ENCODE results near the gene UGT1A7. TPM values are rescaled to one million over a fixed set of nuclear protein-coding genes. Genes with fewer than 3 reads are reported as not detected.

The UGT1A7 gene
- total and polyA plus RNA-seq, 4 donors: not detected

- no peaks in the 10 kb centered on the region for H3K36me3 ChIP-seq (ENCODE audit: control insufficient read depth, insufficient read depth, low read length)
- H3K4me1 ChIP-seq (ENCODE audit: control insufficient read depth, insufficient read depth, low read length): peaks cover 3% of the 10 kb centered on the region
- H3K9me3 ChIP-seq (ENCODE audit: control insufficient read depth, insufficient read depth, low read length): no peaks in the 10 kb centered on the region
- no peak overlapping the region for H3K4me3 ChIP-seq (ENCODE audit: low read depth, low read length)
- H3K27ac ChIP-seq (ENCODE audit: low read depth, low read length): no peak overlapping the region
- DNase-seq (ENCODE audit: low read depth in 4 of 6, low spot score in 6 of 6): no peak
- 86% methylated on average over 1 of the region's 7 CpGs for WGBS (ENCODE audit: insufficient coverage)
- H3K27me3 ChIP-seq (ENCODE audit: control insufficient read depth, insufficient read depth, low read length): no peaks in the 10 kb centered on the region
These were observed 74.9 kb downstream of the UGT1A7 start for GRCh38 chr2:233756429-233757081.

DNA sequence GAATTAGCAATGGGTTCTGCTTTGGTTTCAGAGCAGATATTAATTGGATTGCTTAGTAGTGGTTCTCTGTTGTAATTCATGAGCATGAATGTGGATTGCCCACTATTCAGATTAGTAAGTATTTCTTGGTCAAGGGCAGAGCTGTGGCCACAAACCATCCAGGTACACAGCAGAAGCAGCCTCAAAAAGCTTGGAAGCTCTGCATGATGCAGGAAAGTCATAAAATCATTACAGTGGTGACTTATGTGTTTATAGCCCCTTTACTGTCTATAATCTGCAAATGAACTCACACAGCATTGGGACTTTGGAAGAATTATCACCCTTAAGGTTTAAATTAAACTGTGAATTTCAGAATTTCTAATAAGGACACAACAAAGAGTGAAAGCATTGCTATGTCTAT, 76.4 kb downstream of the UGT1A7 start:
- no peak for DNase-seq (ENCODE audit: low read depth in 4 of 6, low spot score in 6 of 6)
- Histone ChIP-seq H3K36me3 (ENCODE audit: control insufficient read depth, insufficient read depth, low read length) (no peaks in the 10 kb centered on the region), H3K4me3 (ENCODE audit: low read depth, low read length) (no peak overlapping the region), H3K4me1 (ENCODE audit: control insufficient read depth, insufficient read depth, low read length) (peaks cover 3% of the 10 kb centered on the region), H3K27ac (ENCODE audit: low read depth, low read length) (no peak overlapping the region), H3K27me3 (ENCODE audit: control insufficient read depth, insufficient read depth, low read length) (no peaks in the 10 kb centered on the region), H3K9me3 (ENCODE audit: control insufficient read depth, insufficient read depth, low read length) (no peaks in the 10 kb centered on the region)

DNA sequence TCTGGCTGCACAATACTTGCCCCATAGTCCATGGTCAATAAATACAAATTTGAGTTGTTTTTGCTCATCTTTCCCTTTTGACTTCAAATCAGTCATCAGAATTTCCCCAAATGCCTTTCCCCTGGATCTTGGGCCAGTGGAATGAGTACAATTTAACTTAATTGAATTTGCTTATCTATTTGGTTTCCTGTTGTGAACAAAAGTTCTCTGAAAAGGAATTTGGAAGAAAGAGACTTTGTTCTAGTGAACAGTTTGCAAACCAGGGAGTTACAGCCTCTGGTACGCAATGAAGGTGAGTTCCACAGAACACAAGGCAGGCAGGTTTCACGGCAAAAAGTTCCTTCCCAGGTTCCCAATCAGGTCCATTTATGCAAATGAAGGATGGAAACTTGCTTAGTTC, 77.1 kb downstream of the UGT1A7 start:
- Histone ChIP-seq H3K9me3 (ENCODE audit: control insufficient read depth, insufficient read depth, low read length) (no peaks in the 10 kb centered on the region), H3K36me3 (ENCODE audit: control insufficient read depth, insufficient read depth, low read length) (no peaks in the 10 kb centered on the region), H3K4me3 (ENCODE audit: low read depth, low read length) (no peak overlapping the region), H3K27ac (ENCODE audit: low read depth, low read length) (no peak overlapping the region), H3K27me3 (ENCODE audit: control insufficient read depth, insufficient read depth, low read length) (no peaks in the 10 kb centered on the region), H3K4me1 (ENCODE audit: control insufficient read depth, insufficient read depth, low read length) (peaks cover 3% of the 10 kb centered on the region)
- 100% methylated on average over 1 of the region's 2 CpGs for WGBS (ENCODE audit: insufficient coverage)
- no peak for DNase-seq (ENCODE audit: low read depth in 4 of 6, low spot score in 6 of 6)

DNA sequence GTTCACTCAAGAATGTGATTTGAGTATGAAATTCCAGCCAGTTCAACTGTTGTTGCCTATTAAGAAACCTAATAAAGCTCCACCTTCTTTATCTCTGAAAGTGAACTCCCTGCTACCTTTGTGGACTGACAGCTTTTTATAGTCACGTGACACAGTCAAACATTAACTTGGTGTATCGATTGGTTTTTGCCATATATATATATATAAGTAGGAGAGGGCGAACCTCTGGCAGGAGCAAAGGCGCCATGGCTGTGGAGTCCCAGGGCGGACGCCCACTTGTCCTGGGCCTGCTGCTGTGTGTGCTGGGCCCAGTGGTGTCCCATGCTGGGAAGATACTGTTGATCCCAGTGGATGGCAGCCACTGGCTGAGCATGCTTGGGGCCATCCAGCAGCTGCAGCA, 78.3 kb downstream of the UGT1A7 start, which contains the start of gene UGT1A1:
Gene UGT1A1 (plus strand): TSS at position 228 of the 400 bp plus-strand sequence. CDS start 18 bp downstream, at position 246.
- WGBS (ENCODE audit: insufficient coverage): 98% methylated on average over 4 of the region's 6 CpGs
- H3K9me3 ChIP-seq (ENCODE audit: control insufficient read depth, insufficient read depth, low read length): no peaks in the 10 kb centered on the region
- DNase-seq (ENCODE audit: low read depth in 4 of 6, low spot score in 6 of 6): no peak
- no peaks in the 10 kb centered on the region for H3K27me3 ChIP-seq (ENCODE audit: control insufficient read depth, insufficient read depth, low read length)
- no peak within 1 kb of the TSS for H3K4me3 ChIP-seq (ENCODE audit: low read depth, low read length)
- peaks cover 3% of the 10 kb centered on the region for H3K4me1 ChIP-seq (ENCODE audit: control insufficient read depth, insufficient read depth, low read length)
- no peaks in the 10 kb centered on the region for H3K36me3 ChIP-seq (ENCODE audit: control insufficient read depth, insufficient read depth, low read length)
- H3K27ac ChIP-seq (ENCODE audit: low read depth, low read length): no peak within 1 kb of the TSS

- Histone ChIP-seq H3K9me3 (ENCODE audit: control insufficient read depth, insufficient read depth, low read length) (no peaks in the 10 kb centered on the region), H3K36me3 (ENCODE audit: control insufficient read depth, insufficient read depth, low read length) (no peaks in the 10 kb centered on the region), H3K4me1 (ENCODE audit: control insufficient read depth, insufficient read depth, low read length) (peaks cover 3% of the 10 kb centered on the region), H3K27me3 (ENCODE audit: control insufficient read depth, insufficient read depth, low read length) (no peaks in the 10 kb centered on the region), H3K4me3 (ENCODE audit: low read depth, low read length) (no peak overlapping the region), H3K27ac (ENCODE audit: low read depth, low read length) (no peak overlapping the region)
- 86% methylated on average over 1 of the region's 4 CpGs for WGBS (ENCODE audit: insufficient coverage)
- no peak for DNase-seq (ENCODE audit: low read depth in 4 of 6, low spot score in 6 of 6)
These were observed 79.5 kb downstream of the UGT1A7 start for GRCh38 chr2:233761040-233761769.

DNA sequence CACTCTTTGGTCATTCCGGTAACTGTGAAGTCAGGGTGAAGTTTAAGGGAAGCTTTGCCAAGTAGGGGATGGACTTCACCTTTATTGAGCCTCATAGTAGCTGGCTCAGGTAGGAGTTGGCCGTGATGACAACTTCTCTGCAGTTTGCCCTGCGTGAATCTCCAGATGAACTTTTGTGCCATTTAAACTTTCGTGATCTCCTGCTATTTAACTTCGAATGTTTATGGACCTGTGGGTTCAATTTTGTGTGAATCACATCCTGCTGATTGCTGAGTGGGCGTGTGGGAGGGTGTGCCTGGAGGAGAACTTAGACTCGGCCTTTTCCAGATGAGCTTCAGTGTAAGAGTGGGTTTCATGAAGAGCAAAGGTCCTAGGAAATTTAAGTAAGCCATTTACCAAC, 82.6 kb downstream of the UGT1A7 start:
- Histone ChIP-seq H3K36me3 (ENCODE audit: control insufficient read depth, insufficient read depth, low read length) (no peaks in the 10 kb centered on the region), H3K4me1 (ENCODE audit: control insufficient read depth, insufficient read depth, low read length) (peaks cover 3% of the 10 kb centered on the region), H3K9me3 (ENCODE audit: control insufficient read depth, insufficient read depth, low read length) (no peaks in the 10 kb centered on the region), H3K27me3 (ENCODE audit: control insufficient read depth, insufficient read depth, low read length) (no peaks in the 10 kb centered on the region), H3K4me3 (ENCODE audit: low read depth, low read length) (no peak overlapping the region), H3K27ac (ENCODE audit: low read depth, low read length) (no peak overlapping the region)
- WGBS (ENCODE audit: insufficient coverage): 88% methylated on average over 7 of the region's 7 CpGs
- no peak for DNase-seq (ENCODE audit: low read depth in 4 of 6, low spot score in 6 of 6)

DNA sequence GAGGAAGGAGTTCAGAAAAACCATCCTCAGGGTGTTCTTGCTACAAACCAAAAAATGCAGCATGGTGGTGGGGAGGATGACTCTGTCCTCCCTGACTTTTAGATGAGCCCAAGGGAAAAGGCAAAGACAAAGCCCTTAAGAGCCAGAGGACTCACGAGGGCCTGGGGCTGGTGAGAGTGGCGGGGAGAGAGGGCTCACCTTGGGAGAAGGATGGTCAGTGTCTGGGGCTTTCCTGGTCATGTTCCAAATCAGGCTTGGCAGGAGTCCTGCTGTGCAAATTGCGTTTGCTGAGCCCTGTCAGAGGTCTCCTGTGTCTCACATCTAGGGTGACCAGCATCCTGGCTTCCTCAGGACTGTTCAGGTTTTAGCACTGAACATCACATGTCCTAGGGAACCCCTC, 83.1 kb downstream of the UGT1A7 start:
- DNase-seq (ENCODE audit: low read depth in 4 of 6, low spot score in 6 of 6): no peak
- H3K27me3 ChIP-seq (ENCODE audit: control insufficient read depth, insufficient read depth, low read length): no peaks in the 10 kb centered on the region
- H3K4me1 ChIP-seq (ENCODE audit: control insufficient read depth, insufficient read depth, low read length): peaks cover 3% of the 10 kb centered on the region
- no peaks in the 10 kb centered on the region for H3K36me3 ChIP-seq (ENCODE audit: control insufficient read depth, insufficient read depth, low read length)
- H3K4me3 ChIP-seq (ENCODE audit: low read depth, low read length): no peak overlapping the region
- H3K27ac ChIP-seq (ENCODE audit: low read depth, low read length): no peak overlapping the region
- H3K9me3 ChIP-seq (ENCODE audit: control insufficient read depth, insufficient read depth, low read length): no peaks in the 10 kb centered on the region
- WGBS (ENCODE audit: insufficient coverage): 76% methylated on average over 3 of the region's 3 CpGs

GRCh38 chr2:233766416-233766815, 84.7 kb downstream of the UGT1A7 start:
- Histone ChIP-seq H3K4me3 (ENCODE audit: low read depth, low read length) (no peak overlapping the region), H3K27ac (ENCODE audit: low read depth, low read length) (no peak overlapping the region), H3K27me3 (ENCODE audit: control insufficient read depth, insufficient read depth, low read length) (no peaks in the 10 kb centered on the region), H3K4me1 (ENCODE audit: control insufficient read depth, insufficient read depth, low read length) (no peaks in the 10 kb centered on the region), H3K36me3 (ENCODE audit: control insufficient read depth, insufficient read depth, low read length) (no peaks in the 10 kb centered on the region), H3K9me3 (ENCODE audit: control insufficient read depth, insufficient read depth, low read length) (no peaks in the 10 kb centered on the region)
- 73% methylated on average over 3 of the region's 4 CpGs for WGBS (ENCODE audit: insufficient coverage)
- no peak for DNase-seq (ENCODE audit: low read depth in 4 of 6, low spot score in 6 of 6)

- DNase-seq (ENCODE audit: low read depth in 4 of 6, low spot score in 6 of 6): no peak
- no peak overlapping the region for H3K27ac ChIP-seq (ENCODE audit: low read depth, low read length)
- H3K4me3 ChIP-seq (ENCODE audit: low read depth, low read length): no peak overlapping the region
- no peaks in the 10 kb centered on the region for H3K4me1 ChIP-seq (ENCODE audit: control insufficient read depth, insufficient read depth, low read length)
- H3K36me3 ChIP-seq (ENCODE audit: control insufficient read depth, insufficient read depth, low read length): no peaks in the 10 kb centered on the region
- H3K27me3 ChIP-seq (ENCODE audit: control insufficient read depth, insufficient read depth, low read length): no peaks in the 10 kb centered on the region
- no peaks in the 10 kb centered on the region for H3K9me3 ChIP-seq (ENCODE audit: control insufficient read depth, insufficient read depth, low read length)
- 31% methylated on average over 4 of the region's 4 CpGs for WGBS (ENCODE audit: insufficient coverage)
These were observed 86.4 kb downstream of the UGT1A7 start for GRCh38 chr2:233768076-233768475.

DNA sequence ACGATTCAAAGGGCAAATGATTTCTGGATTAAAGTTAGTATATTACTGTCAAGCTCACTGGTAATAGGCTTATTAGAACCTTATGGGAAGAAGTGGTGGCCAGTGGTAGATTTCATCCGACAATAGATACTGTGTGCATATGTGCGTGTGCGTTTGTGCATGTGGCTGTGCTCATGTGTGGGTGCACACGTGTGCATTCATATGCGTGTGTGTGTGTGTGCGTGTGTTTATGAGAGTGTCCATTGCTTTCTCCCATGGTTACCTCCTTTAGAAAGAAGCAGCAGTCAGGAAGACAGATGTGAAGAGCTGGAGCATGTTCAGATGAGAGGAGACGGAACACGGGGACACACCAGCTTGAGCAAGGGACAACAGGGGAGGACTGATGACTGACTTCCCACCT, 87.6 kb downstream of the UGT1A7 start:
- no peaks in the 10 kb centered on the region for H3K9me3 ChIP-seq (ENCODE audit: control insufficient read depth, insufficient read depth, low read length)
- H3K4me1 ChIP-seq (ENCODE audit: control insufficient read depth, insufficient read depth, low read length): no peaks in the 10 kb centered on the region
- no peak for DNase-seq (ENCODE audit: low read depth in 4 of 6, low spot score in 6 of 6)
- WGBS (ENCODE audit: insufficient coverage): 96% methylated on average over 9 of the region's 9 CpGs
- H3K27me3 ChIP-seq (ENCODE audit: control insufficient read depth, insufficient read depth, low read length): no peaks in the 10 kb centered on the region
- H3K4me3 ChIP-seq (ENCODE audit: low read depth, low read length): no peak overlapping the region
- no peak overlapping the region for H3K27ac ChIP-seq (ENCODE audit: low read depth, low read length)
- no peaks in the 10 kb centered on the region for H3K36me3 ChIP-seq (ENCODE audit: control insufficient read depth, insufficient read depth, low read length)

Measured in spinal cord (tissue), 10 donors.